Measurements from ENCODE around the gene DOCK11.
"Not testable (repeated sequence)": the region's sequence is repeated elsewhere in the genome, so short reads cannot be mapped to it uniquely, and the experiment has no call there.

DOCK11 gene

DNA sequence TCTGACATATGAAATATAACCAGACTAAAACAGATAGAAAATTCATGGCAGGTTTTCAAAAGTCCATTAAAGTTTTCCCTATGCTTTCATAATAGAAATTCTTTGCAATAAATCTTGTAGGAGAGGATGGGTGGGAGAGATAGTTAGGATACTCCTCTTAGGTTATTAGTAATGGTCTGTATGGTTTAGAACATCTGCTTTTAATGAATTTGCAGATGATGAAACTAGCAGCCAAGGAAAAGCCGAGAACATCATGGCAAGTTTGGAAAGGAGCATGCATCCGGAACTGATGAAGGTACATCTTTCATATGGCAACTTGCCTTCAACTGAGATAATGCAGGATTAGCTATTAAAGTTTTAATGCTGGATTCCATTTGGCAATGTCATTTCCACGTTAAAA, 70.7 kb downstream of the DOCK11 start:
- DNase-seq (ENCODE audit: low read depth in 3 of 3, low spot score in 1 of 3): no peak

DNA sequence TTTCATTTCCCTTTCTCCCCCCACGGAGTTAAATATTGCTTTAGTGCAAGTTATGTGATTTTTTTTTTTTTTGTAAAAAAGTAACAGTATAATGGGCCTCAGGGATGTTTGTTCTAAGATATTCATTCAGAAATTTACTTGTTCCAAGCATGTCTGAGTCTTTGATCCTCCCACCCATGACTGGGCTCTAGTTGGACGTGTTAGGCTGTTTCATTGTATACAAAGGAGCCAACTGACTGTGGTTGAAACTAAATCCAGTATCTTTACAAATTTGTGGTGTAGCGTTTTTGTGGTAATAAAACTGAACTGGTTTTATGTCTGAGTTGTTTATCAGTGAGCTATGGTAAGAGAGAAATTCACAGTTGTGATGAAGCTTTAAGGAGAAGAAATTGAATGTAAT, 74.1 kb downstream of the DOCK11 start:
- DNase-seq (ENCODE audit: low read depth in 3 of 3, low spot score in 1 of 3): no peak

DNA sequence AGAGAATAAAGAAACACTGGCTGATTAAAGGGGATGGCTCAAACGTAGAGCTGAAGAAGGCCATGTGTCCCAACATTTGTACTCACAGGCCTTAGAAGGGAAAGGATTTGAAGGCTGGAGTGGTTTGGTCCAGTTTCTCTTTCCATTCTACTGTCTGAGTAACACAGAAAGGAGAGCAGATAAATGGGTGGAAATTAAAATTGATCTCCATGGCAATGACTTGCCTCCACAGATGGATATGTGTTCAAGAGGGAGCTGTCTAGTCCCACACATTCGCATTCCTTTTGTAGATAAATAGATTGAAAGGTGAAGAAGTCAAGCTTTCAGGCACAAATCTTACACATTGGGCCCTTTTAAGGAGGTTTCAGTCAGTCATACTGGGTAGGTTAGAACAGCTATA, 74.6 kb downstream of the DOCK11 start:
- DNase-seq (ENCODE audit: low read depth in 3 of 3, low spot score in 1 of 3): no peak

DNA sequence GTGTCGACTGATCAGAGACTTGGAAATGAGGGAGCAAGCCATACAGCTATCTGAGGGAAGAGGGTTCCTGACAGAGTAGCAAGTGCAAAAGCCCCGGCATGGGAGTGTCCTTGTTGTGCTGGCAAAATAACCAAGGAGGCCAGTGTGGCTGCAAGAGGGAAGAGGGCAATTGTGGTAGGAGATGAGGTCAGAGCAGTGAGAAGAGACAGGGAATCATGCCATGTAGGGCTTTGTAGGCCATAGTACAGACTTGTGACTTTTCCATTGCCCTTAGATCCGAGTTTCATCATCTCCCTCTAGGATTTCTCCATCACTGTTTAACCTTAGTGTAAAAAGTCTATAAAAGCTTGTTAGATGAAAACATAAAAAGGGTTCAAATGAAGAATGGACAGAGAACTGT, 76.2 kb downstream of the DOCK11 start:
- no peak for DNase-seq (ENCODE audit: low read depth in 3 of 3, low spot score in 1 of 3)

DNA sequence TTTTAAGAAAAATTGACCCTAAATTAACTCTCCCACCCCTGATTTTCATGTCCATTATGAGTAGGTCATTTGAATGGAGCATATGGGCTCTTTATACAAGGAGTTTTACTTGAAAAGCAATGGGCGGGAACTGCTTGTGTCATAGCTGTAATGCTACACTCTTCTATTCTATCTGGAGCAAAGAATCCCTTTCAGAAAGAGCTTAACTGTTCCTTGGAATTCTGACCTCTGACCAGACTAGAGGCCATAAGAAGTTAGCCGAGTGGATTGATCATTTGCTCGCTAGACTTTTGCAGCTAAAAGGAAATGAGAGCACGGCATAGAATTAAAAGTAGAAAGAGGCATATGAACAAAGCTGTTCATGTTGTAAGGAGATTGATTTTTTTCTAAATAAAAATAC, 79.1 kb downstream of the DOCK11 start:
- no peak for DNase-seq (ENCODE audit: low read depth in 3 of 3, low spot score in 1 of 3)

DNA sequence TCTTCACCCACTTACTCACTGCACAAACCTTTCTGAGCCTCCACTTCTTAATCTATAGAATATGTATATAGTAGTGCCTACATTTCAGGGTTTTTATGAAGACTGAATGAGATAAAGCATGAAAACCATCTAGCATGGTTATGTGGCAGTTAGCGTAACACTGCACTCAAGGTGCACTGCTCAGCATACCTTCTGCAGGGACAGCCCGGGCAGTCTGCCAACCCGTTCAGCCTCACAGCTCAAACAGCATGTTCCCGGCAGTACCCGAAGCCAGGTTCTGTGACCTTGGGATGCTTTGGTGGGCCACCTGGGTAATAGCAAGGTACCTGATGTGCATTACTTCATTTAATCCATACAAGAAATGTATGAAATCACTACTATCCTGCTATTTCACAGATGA, 81.4 kb downstream of the DOCK11 start:
- no peak for DNase-seq (ENCODE audit: low read depth in 3 of 3, low spot score in 1 of 3)

DNA sequence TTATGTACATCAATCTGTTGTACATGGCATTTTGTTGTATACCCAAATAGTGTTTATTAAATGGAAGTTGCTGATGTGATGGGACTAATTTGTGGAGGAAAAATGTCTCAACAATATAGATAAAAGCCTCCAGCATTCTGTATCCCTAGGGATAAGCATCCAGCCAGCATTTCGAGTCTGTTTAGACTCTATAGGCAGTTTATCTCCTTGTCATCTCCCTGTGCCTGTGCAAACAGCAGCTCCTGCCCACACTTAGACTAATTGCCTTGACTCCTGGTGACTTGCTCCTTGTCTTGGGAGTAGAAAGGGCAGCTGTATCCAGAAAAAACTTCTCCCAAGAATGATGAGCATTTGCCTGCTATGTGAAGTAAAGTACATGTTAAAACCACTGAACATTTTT, 83.8 kb downstream of the DOCK11 start:
- no peak for DNase-seq (ENCODE audit: low read depth in 3 of 3, low spot score in 1 of 3)

DNA sequence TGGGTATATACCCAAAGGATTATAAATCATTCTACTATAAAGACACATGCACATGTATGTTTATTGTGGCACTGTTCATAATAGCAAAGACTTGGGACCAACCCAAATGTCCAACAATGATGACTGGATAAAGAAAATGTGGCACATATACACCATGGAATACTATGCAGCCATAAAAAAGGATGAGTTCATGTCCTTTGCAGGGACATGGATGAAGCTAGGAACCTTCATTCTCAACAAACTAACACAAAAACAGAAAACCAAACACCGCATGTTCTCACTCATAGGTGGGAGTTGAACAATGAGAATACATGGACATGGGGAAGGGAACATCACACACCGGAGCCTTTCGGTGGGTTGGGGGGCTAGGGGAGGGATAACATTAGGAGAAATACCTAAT, 87.3 kb downstream of the DOCK11 start:
- DNase-seq (ENCODE audit: low read depth in 3 of 3, low spot score in 1 of 3): not testable (repeated sequence)

DNA sequence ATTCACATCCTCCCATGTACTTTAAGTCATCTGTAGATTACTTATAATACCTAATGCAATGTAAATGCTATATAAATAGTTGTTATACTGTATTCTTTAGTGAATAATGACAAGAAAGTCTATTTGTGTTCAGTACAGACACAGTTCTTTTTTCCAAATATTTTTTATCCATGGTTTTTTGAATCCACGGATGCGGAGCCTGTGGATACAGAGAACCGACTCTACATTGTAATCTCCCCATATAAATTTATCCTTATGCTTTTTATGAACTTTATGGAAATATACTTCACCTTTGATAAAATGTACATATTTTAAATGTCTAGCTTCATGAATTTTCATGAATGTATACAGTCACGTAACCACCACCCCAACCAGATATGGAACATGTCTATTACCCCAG, 88.2 kb downstream of the DOCK11 start:
- DNase-seq (ENCODE audit: low read depth in 3 of 3, low spot score in 1 of 3): no peak

DNA sequence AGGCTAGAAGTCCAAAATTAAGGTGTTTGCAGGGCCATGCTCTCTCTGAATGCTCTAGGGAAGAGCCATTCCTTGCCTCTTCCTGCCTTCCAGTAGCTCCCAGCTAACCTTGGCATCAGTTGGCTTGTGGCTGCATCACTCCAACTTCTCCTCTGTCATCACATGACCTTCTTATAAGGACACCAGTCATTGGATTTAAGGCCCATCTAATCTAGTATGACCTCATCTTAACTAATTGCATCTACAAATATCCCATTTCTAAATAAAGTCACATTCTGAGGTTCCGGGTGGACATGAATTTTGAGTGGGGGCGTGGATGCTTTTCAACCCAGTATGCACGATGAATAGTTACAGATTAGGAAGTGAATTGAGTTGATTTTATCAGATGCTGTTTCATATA, 89.7 kb downstream of the DOCK11 start:
- no peak for DNase-seq (ENCODE audit: low read depth in 3 of 3, low spot score in 1 of 3)

DNA sequence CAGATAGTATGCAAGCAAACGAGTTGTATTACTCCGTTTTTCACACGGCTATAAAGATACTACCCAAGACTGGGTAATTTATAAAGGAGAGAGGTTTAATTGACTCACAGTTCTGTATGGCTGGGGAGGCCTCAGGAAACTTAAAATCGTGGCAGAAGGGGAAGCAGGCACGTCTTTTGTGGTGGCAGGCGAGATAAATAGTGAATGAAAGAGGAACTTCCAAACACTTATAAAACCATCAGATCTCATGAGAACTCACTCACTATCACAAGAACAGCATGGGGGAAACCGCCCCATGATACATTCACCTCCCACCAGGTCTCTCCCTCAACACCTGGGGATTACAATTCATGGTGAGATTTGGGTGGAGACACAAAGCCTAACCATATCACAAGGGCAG, 90.6 kb downstream of the DOCK11 start:
- not testable (repeated sequence) for DNase-seq (ENCODE audit: low read depth in 3 of 3, low spot score in 1 of 3)

DNA sequence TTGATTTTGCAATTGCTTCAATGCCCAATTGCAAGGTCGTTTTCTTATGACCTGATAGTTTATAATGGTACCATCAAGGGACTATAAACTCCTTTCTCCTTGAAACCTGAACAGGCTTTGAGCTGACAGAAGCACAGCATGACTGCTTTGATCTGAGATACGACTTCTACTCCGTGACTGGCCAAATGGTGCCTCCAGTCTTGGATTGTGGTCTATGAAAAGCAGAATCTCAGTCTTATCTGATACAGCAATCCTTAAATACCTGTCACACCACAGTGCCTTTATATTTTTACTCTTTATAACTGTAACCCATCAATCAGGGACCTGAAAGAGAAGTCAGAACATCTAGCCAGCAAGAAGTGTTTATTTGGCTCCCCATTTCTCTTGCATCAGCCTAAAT, 93.1 kb downstream of the DOCK11 start:
- no peak for DNase-seq (ENCODE audit: low read depth in 3 of 3, low spot score in 1 of 3)

DNA sequence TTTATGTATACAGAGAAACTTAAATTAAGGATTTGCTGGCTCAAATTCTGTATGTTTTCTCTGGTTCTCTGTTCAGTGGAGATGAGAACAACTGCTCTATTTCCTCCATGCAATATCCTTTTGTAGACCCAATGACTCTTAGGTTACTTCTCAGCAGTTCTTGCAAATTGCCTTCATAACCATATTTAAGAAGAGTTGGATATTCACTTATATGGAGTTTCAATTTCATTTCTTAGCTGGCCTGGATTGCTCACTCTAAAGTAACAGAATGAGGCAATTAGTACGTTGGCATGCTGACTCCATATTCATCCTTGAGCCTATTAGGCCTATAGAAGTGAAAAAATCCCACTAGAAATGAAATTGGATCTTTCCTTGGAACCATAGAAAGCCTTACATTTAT, 93.6 kb downstream of the DOCK11 start:
- DNase-seq (ENCODE audit: low read depth in 3 of 3, low spot score in 1 of 3): no peak

DNA sequence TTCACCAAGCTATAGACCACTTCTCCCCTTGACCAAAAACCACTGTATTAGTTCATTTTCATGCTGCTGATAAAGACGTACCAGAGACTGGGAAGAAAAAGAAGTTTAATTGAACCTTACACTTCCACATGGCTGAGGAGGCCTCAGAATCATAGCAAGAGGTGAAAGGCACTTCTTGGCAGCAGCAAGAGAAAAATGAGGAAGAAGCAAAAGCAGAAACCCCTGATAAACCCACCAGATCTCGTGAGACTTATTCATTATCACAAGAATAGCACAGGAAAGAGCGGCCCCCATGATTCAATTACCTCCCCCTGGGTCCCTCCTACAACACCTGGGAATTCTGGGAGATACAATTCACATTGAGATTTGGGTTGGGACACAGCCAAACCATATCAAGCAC, 97.8 kb downstream of the DOCK11 start:
- DNase-seq (ENCODE audit: low read depth in 3 of 3, low spot score in 1 of 3): no peak

DNA sequence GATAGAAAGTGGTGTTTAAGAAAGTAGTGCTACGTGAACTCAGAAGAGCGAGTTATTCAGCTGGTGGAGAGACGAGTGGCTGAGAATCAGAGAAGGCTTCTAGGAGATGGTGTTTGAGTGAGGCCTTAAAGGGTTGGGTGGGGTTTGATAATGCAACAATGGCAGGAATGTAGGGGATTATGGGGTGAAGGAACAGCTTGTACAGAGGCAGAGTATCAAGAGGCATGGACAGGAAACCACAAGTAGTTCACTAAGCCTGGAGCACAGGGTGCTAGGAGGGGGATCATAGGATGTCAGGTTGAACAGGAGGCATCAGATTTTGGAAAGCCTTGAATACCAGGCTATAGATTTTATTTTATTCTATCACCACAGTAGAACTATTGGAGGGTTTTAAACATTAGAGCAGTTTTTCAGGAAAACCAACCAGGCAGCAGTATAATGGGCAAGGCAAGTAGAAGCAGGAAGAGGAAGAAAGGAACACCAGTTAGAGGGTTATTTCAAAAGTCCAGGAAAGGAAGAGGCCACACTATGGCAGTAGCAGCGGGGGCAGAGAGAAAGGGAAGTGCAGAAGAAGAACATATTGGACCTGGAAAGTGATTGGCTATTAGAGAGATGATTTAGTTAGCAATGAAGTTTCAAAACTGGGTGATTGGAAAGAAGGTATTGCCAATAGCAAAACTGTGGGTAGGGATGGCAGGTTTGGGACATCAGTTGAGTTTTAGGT, 99.2 kb downstream of the DOCK11 start:
- no peak for DNase-seq (ENCODE audit: low read depth in 3 of 3, low spot score in 1 of 3)

DNA sequence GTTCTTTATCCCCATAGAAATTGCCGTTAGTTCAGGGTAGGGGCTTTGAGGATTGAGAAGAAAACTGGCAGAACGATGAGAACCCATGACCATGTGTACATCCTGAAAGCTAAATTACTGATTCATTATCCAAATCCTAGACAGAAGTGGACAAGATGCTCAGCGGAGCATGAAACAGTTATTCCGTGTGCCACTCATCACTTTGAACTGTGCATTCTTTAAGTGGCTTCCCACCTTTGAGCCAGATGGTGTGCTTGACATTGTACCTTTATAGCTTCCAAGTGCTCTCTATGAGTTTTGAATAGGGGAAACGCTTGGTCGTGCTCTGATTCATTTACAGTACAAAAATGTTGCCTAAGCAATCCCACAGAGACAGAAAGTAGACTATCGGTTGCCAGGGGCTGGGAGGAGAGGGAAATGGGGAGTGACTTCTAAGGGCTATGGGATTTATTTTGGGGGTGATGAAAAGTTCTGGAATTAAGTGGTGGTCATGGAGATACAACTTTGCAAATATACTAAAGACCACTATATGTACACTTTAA, 100.0 kb downstream of the DOCK11 start:
- DNase-seq (ENCODE audit: low read depth in 3 of 3, low spot score in 1 of 3): no peak

DNA sequence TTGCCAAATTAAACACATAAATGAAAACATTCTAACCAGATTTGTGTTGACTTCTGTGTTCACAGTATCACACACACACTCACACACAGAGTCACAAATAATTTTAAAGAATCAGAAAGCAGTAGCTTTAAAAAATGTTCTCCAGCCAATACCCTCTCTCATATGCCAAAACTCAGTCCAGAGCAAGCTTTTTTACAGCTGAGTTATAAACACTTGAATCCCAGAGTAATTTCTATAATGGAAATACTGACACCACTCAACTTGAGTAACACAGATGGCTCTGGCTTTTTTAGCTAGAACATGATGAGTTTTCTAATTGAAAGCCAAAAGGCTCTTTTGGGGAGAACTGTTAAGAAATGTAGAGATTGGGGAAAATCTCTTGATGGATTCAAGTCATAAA, 100.8 kb downstream of the DOCK11 start:
- no peak for DNase-seq (ENCODE audit: low read depth in 3 of 3, low spot score in 1 of 3)

DNA sequence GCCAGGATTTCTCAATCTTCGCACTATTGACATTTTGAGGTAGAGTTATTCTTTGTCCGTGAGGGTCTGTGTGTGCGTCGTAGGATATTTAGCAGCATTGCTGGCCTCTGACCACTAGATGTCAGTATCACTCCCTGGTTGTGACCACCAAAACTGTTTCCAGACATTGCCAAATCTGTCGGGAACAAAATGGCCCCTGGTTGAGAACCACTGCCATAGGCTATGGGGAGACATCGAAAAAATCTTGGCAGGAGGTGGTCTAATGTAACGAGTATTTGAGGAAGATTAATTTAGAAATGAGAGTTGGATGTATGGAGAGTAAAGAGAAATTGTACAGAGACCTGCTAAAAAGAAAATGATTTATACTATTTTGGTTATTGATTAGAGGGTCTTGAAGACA, 108.4 kb downstream of the DOCK11 start:
- no peak for DNase-seq (ENCODE audit: low read depth in 3 of 3, low spot score in 1 of 3)

DNA sequence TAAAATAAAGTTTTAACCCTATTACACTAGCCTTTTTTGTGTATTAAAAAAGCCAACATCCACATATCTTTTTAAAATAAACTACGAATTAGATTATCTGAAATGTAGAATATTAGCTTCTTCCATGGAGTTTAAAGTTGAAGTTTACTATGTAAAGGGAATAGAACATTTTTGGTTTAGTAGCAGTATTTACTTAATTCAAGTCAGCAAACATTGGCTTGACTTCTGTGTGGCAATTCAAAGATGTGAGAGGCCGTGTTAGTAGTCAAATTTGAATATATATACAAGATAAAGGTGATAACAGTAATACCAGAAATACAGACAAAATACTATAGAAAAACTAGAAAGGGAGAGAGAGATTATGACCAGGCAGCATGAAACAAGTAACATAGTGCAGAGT, 116.7 kb downstream of the DOCK11 start:
- DNase-seq (ENCODE audit: low read depth in 3 of 3, low spot score in 1 of 3): no peak

DNA sequence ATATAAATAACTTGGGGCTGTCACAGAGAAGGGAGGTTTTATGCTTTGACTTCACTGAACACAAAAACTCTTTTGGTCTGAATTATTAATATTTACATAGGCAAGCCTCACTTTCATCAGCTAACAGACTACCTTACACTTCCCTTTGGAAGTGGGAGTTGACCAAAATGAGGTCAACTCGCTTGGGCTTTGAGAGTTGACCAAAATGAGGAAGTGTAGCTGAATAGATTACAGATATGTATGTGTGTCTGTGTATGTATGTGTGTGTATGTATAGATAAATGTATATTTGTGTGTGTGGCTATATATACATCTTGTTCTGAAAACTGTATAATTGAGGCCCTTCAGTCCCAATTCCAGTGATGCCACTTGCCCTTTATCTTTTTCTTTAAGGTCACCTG, 118.5 kb downstream of the DOCK11 start:
- DNase-seq (ENCODE audit: low read depth in 3 of 3, low spot score in 1 of 3): no peak

DNA sequence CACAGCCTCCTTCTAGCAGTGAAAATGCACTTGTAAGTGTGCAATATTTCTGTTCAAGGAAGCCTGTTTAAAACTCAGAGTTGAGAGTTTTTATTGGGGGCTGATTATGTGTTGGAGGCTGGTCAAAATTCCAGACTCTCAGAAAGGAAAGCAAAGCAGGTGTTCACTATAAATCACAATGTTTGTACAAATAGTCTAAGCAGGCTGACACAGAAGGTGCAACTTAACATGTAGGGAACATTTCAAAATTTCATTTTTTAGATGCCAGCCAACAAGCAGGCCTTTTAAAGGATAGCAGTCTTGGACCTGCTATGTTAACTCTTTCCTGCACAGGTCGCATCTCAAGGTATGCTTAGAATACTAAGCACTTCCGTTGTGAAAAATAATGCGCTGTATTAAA, 119.5 kb downstream of the DOCK11 start:
- no peak for DNase-seq (ENCODE audit: low read depth in 3 of 3, low spot score in 1 of 3)

DNA sequence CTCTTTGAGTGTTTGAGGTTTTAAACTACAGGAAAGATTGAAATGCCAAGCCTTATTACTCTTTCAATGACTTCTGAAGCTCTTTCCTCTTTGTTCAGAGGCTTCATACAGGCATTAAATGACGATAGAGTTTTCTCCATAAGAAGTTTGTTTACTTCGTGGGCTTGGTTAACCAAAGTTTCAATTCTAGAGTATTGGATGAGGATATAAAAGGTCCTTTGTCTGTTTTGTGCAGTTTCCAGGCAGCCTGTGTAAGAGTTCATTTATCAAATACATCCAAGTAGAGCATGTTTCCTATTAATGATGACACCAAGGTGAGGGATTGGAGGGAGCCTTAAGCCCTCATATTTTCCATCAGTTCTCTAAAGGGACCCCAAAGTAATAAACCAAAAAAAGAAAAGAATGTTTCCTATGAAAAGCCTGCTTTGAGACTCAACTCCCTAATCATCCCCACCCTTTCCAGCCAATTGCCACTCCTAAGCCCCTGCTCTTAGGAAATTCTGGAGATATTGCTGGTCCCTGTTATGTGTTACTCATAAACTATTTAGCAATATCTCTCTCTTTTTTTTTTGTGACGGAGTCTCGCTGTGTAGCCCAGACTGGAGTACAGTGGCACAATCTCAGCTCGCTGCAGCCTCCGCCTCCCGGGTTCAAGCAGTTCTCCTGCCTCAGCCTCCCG, 125.6 kb downstream of the DOCK11 start:
- no peak for DNase-seq (ENCODE audit: low read depth in 3 of 3, low spot score in 1 of 3)

DNA sequence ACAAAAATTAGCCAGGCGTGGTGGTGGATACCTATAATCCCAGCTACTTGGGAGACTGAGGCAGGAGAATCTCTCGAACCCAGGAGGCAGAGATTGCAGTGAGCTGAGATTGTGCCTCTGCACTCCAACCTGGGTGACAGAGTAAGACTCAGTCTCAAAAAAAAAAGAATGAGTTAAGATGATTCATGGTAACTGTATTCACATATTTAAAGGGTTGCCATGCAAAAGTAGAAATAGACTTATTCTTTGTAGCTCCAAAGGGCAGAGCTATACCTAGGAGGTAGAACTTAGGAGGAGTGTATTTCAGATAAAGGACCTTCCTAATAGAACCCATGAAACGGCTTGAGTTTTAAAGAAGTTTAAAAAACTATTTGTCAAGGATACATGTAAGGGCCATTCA, 127.4 kb downstream of the DOCK11 start:
- DNase-seq (ENCODE audit: low read depth in 3 of 3, low spot score in 1 of 3): no peak
